ENCODE data around the gene GP2. TPM values are rescaled to one million over a fixed set of nuclear protein-coding genes. Genes with fewer than 3 reads are reported as not detected.

The GP2 gene
- not detected in 2 replicates for total RNA-seq (2014; rRNA removed; shearing (Covaris generic))

DNA sequence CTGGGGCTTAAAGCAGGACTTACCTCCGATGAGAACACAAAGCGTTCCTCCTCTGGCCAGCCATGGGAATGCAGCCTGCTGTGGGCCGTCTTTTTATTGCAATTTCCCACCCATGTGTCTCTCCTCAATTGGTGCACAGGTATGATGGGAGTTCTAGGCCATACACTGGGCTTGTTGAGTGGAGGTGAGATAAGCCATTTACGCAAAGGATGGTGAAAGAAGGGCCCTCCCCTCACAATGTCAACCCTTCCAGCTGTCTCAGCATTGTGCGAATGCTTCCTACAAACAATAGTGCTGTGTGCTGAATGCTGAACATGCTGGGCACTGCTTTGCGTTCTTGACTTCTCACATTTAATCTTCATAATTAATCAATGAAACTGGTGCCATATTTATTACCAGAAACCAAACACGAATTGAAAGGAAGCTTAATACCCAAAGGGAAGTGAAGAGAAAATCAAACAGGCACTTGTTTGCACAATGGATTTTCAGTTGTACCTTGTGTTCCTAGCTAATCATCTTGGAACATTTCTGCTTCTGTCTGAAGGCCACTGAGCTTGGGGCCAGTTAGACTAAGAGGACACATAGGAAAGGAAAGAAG is at the start of gene GP2:
Gene GP2, minus strand, starts transcription at position 70 of the 598 bp plus-strand sequence. CDS start 1,082 bp downstream, outside the sequence.
- no peak for DNase-seq (ENCODE audit: low read depth)

DNA sequence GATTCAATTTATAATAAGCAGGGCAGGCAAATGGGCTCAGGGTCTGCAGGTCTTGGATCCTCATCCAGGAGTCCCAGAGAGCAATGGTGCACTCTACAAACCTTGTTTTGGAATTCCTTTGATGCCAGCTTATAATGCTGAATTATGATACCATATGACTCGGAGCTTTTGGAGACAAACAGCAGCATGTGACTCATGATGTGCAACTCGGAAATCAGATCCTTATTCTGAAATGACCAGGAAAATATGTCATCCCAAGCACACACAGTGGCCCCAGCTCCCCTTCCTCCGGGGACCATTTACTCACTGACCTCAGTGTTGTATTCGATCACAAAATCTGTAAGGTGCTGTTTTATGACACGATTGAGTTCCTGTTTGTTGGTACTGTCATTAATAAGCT is 45.4 kb upstream of the GP2 start:
- peak; percentile 13 for DNase-seq (ENCODE audit: low read depth)

DNA sequence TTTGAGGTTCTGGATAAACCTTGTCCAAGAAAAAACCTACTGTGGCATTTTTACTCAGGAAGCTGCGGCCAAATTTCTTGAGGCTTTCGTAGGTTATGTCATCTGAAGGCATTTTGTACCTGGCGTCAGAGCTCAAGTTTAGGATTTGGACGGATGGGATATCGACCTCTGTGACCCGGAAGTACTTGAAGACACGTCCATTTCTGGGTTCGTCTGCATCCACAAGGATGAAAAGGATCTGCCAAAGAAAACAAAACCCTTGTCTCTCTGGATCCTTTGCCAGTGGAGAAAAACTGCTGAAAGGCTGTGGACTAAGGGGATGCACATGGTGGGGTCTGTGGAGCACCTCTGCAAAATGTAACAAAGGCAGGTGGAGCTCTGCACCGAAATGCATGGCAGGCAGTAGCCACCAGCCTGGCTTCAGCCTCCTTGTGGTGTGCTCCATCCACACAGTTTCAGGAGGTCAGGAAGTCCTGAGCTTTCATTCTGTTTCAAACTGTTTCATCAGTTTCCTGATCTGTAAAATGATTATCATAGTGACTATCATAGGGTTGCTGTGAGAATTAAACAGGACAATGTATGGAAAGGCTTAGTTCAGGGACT is 42.2 kb upstream of the GP2 start:
- DNase-seq (ENCODE audit: low read depth): no peak

DNA sequence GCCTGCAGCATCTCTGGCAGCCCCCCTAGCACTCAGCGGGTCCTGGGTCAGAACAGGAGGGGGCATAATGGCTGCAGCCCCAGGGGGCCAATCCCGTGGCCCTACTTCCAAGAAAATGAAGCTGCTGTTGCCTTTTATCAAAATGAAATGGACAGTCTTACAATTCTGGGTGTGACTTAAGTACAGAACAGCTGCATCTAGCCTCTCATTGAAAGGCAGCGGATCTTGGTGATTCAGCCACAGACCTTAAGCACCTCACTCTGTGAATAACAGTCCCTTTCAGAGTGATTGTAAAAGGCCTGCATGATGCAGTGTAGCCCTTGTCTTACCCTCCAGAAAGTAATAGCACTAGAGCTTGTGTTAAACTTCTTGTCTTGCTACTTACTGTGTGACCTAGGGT is 36.7 kb upstream of the GP2 start:
- no peak for DNase-seq (ENCODE audit: low read depth)

DNA sequence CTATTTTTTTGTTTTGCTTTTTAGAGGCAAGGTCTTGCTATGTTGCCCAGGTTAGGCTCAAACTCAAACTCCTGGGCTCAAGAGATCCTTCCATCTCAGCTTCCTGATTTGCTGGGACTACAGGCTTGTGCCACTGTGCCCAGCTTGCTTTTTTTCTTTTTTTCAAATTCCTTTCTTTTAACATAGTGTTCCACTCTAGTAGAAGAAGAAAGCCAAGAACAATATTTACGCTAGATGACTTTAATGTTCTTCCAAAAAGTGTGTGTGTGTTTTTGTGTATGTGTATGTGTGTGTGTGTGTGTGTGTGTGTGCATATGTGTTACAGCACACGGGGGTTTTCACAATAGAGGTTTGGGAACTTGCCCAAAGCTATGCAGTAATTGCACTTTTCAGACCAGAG is 35.9 kb upstream of the GP2 start:
- no peak for DNase-seq (ENCODE audit: low read depth)

DNA sequence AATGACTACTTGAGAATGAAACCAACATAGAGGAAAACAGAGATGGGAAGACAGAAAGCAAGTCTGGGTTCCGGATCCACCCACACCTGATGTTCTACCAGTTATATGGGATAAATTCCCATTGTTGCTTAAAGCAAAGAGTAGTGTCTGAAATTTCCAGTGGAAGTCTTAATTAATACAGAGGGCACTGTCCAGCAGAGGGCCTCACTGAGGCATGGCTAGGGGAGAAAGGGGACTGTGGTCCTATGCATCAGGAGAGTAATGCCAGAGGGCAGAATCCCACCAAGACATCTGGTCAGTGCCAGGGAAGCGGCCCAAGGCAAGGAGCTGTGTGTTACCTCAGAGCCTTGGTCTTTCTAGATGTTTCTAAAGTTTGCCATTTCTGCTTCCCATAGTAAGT is 32.7 kb upstream of the GP2 start:
- DNase-seq (ENCODE audit: low read depth): peak; percentile 17

DNA sequence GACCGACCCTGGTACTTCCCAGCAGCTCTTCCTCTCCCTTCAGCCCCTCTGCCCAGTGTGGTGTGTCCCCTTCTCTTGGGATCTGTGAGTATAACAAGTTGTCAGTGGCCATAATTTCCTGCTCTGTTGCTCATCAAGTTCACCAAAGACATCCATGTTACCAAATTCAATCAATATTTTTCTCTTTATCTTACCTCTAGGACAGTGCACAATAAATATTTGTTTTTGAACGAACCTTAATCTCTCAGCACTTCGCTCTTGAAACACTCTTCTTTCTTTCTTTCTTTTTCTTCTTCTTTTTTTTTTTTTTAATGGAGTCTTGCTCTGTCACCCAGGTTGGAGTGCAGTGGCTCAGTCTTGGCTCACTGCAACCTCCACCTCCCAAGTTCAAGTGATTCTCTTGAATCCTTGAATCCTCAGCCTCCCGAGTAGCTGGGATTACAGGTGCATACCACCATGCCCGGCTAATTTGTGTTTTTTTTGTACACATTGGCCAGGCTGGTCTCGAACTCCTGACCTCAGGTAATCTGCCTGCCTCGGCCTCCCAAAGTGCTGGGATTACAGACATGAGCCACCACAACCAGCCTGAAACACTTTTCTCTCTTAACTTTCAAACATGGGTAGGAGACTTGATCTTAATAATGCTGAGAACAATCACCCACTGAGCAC is 27.9 kb upstream of the GP2 start:
- DNase-seq (ENCODE audit: low read depth): no peak

DNA sequence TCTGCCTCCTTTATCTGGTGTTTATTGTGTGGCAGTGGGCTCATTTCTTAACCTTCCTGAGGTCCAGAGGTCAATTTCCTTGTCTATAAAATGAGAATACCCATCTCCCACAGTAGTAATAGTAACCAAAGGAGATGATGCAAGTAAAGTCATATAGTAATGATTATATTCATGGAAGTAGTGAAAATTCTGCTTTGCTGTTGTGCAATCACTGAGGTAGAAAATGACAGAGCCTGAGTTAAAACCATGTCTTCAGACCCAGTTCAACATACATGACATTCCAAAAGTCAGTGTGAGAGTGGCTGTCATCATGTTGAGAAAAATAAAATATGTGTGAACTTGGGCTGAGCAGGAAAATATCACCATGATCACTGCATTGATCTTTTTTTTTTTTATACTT is 26.1 kb upstream of the GP2 start:
- DNase-seq (ENCODE audit: low read depth): no peak

DNA sequence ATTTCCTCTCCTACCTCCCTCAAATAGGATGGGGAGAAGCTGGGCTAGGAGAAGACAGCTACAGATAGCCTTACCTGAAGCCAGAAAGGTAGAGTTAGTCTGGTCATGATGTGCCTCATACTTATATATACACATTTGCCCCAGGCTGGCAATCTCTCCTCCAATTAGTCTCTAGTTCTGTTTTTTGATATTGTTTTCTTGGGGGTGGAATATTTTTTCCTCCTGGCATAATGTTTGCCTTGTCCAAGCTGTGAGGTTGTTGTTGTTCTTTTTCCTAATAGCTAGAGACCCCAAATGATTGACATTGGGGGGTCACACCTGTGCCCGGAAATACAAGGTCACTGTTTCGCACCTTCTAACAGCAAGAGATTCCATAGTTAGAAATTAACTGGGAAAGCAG is 25.3 kb upstream of the GP2 start, which contains the start of gene UMOD:
Gene UMOD, minus strand, starts transcription at position 101 of the 400 bp plus-strand sequence. CDS start 1,978 bp downstream, outside the sequence.
- no peak for DNase-seq (ENCODE audit: low read depth)

DNA sequence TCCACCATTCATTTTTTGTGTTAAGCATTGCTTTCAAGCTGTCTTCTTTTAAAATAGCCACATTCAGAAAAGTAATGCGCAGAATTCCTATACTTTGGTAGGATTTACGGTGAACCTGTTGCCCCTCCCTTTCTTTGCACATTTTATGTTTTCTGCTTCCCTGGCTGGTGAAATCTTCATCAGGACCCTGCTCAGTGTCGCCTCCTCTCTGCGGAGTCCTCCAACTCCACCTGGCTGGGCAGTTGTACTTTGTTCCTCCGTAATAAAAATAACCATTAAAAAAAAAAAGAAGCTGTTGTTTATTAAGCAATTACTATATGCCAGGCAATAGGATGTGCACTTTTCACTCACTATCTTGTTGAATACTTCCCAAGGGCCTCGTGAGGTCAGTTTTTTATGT is 22.3 kb upstream of the GP2 start:
- DNase-seq (ENCODE audit: low read depth): no peak

DNA sequence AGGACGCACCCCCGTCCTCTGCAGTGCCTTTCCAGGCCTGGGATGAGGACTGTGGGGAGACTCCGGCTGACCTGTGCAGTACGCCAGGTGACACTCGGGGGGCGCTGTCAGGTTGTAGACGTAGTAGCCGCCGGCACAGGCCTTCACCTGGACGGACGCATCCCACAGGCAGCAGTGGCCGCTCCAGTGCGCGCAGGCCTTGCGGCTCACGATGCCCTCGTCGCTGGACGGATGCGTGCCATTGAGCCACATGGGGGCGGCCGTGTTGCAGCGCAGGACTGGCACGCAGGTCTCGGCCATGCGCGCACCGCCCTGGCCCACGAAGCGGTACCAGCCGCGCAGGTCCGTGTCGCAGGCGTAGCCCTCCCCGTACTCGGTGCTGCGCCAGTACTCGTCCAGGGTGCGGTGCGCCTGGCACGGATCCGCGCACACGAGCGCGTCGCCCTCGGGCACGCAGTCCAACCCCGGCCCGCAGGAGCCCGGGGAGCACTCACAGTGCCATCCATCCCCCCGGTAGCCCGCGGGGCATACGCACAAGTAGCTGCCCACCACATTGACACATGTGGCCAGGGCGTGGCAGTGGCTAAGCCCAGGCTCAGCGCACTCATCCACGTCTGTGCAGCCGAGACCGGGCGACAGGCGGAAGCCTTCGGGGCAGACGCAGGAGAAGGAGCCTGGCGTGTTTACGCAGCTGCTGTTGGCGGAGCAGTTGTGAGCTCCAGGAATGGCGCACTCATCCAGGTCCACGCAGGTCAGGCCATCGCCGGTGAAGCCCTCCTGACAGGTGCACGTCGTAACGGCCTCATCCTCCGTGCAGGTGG is 21.3 kb upstream of the GP2 start:
- peak; percentile 31 for DNase-seq (ENCODE audit: low read depth)

DNA sequence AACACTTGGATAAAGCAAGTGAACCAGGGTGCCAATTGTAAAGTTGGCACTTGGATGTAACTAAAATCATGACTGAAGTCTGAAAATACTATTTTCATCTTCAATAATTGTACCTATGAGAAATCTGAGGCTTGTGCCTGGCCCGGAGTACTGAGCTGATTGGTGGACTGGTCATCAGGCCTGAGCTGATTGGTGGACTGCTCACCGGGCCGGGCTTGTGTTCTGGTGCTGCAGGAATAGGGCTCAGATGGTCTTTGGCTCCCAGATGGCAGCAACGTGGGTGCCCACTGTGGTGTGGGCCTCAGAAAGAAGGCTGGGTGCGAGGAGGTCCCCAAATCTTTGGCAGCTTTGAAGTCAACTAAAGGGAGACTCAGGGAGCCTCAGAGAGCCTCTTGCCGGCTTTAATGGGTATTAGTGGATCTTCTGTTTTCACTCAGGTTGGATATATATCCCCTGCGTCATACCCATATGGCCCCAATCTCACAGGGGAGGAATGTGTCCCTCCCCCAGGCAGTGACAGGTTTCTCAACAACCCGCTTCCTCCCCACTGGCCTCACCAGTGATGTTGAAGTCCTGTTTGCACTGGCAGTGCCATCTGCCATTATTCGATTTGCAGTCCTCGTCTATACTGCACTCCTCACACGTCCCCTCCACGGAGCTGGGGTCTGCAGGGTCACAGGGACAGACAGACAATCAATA is 20.5 kb upstream of the GP2 start:
- DNase-seq (ENCODE audit: low read depth): peak; percentile 17

DNA sequence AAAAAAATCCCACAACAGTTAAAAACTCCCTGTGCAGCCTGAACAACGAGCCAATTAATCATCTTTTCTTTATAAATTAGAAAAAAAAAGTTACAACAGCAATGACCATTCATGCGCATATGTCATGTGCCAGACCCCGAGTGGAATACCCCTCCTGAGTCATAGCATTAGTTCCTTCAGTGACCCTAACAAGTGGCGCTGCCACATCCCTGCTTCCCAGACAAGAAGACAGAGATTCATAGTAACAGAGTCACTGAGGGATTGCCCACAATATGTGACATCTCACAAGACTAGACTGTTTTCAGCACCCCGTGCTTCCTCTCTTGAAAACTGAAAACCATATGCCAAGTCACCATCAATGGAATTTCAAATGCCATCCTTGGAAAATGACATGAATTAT is 17.3 kb upstream of the GP2 start:
- DNase-seq (ENCODE audit: low read depth): peak; percentile 13

DNA sequence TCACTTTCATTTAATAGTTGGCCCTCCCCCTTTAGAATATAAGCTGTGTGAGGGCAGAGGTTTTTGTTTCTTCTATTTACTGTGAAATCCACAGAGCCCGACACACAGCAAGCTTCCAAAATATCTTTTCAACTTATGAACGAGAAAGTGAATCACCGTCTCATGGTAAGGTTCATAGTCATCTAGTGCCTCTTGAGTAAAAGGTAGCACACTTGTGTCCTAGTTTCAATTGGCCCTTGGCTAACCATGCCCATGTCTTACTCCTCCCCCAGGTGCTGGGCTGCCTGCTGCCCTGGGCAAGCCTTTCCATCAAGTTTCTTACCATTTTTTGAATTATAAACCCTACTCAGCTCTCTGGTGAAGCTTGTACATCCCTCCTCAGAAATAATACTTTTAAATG is 12.4 kb upstream of the GP2 start:
- no peak for DNase-seq (ENCODE audit: low read depth)

DNA sequence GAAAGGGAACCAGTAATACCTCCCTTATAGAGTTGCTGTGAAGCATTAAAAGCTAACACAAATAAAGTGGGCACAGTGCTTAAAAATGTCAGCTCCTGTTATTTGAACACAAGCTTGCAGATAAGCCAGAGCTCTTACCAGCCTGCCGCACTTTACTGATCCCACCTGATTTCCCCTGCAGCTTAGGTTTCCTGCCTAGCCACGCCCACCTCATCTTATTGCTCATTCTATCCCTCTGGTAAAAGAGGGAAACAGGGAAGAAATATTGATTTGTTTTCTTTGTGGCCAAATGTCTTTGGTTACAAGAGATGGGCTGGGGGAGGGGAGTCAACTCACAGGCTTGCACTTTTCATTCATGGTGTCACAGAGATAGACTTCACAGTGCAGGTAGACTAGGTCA is 9.6 kb upstream of the GP2 start:
- DNase-seq (ENCODE audit: low read depth): no peak

DNA sequence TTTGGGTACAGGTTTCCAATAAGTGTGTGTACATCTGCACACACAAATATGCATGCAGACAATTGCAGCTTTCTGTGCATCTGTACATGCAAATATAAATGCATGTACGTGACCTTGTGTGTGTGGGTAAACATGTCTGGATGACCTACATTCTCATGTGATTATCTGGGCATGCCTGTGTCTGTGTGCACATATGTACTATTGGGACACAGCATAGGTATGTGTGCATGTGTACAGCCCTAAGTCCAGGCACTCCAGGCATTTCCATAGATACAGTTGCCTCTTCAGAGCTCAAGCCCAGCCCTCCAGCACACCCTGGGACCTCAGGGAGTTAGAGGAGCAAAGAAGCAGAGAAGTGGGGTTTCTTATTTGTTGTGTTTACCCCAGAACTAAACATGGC is 7.1 kb upstream of the GP2 start:
- no peak for DNase-seq (ENCODE audit: low read depth)

DNA sequence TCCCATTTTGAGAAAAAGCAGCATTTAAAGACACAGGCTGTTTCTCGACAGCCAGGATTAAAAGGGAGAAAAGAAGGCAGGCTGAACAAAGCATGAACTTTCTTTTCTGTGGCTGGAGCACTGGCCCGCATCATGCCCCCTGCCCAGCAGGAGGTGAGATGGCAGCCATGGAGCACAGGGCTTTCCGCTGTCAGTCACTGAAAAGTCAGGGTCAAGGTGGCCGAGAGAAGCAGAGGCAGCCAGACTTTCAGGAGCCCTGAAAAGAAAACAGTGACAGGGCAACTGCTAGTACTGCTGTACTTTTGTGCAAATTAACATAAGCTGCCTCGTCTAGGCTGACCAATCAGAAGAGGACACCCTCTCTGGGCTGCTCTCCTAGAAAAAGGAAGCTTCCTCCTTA is 5.8 kb upstream of the GP2 start:
- DNase-seq (ENCODE audit: low read depth): no peak

DNA sequence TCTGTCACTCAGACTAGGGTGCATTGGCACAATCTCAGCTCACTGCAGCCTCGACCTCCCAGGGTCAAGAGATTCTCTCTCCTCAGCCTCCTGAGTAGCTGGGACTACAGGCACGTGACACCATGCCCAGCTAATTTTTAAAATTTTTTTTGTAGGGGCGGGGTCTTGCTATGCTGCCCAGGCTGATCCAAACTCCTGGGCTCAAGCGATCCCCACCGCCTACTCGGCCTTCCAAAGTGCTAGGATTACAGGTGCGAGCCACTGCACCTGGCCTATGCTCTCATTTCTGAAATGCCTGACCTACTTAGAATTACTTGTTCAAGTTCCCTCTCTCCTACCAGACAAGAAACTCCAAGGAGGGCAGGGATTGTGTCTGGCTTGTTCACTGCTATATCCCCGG is 5.1 kb upstream of the GP2 start:
- no peak for DNase-seq (ENCODE audit: low read depth)

DNA sequence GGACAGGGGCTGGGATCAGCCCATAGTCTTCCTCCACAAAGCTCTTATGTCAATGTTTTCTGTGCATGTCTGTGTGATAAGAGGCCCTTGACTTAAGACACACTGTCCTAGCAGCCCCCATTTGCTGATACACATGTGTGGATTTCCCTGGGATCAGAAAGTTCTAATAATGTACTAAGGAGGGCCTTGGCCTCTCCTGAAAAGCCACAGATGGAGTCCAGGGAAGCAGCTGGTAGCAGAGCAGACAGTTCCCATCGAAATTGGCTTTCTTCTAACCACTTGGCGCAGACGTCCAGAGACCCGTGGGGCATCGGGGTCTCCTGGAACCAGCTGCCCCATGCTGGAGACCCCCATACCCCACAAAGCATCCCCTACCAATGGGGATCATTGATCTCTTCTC is 4.3 kb upstream of the GP2 start:
- no peak for DNase-seq (ENCODE audit: low read depth)

DNA sequence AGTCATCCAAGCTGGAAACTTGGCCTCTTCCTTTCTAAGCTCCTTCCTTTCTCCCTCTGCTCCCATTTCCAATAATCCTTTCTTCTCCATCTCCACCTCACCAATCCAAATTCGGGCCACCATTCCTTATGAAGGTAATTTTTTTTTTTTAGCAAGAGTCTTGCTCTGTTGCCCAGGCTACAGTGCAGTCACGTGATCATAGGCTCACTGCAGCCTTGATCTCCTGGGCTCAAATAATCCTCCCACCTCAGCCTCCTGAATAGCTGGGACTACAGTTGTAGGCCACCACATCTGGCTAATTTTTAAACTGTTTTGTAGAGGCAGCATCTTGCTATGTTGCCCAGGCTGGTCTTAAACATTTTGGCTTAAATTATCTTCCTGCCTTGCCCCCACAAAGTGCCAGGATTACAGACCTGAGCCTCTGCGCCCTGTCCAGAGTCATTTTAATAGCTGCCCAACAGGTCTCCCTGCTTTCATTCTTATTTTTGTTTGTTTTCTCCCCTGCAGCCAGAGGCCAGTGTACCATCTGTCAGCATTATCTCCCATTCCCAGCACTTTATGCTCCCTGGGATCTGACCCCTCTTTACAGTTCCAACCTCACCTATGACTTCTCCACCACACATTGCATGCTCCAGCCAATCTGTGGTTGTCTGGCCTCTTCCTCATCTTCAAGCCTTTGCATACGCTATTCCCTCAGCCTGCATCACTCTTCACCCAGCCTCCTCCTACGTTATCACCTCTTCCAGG is 2.3 kb upstream of the GP2 start:
- no peak for DNase-seq (ENCODE audit: low read depth)

DNA sequence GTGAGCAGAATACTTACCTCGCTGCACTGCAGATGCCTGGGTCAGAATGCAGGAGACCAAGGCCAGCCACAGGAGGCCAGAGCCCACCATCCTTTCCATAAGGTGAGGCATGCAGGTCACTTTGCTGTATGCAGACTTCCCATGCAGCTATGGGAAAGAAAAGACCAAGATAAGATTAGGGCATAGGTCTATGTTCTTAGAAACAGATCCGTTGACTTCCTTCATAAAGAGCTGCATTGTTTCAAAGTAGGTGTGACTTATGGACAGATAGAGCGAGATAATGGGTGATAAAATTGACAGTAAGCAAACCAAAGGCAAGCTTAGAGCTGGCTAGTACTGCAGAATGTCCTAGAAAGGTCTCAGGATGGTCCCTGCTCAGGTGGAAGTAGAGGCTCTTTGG is 992 bp downstream of the GP2 start:
- DNase-seq (ENCODE audit: low read depth): no peak
